Progenitor cell of endocrine pancreas (in vitro differentiated cells): ENCODE results near the gene CYP24A1. TPM values are rescaled to one million over a fixed set of nuclear protein-coding genes. Genes with fewer than 3 reads are reported as not detected.

Source experiments
- DNase-seq: peaks from one replicate; pipeline ENCODE4 v3.0.0; 2021; ENCODE audit warnings: low spot score; ENCODE audit not compliant: unreplicated experiment
- H3K27ac Mint-ChIP-seq: 2 replicates; pipeline ENCODE4 v1.8.0; 2021; ENCODE audit warnings: mild to moderate bottlenecking, moderate library complexity, mixed read lengths
- H3K27me3 Mint-ChIP-seq: 2 replicates; pipeline ENCODE4 v1.8.0; 2021; ENCODE audit warnings: mixed read lengths
- H3K36me3 Mint-ChIP-seq: 2 replicates; pipeline ENCODE4 v1.8.0; 2022; ENCODE audit warnings: mixed read lengths; ENCODE audit not compliant: insufficient read depth
- H3K4me1 Mint-ChIP-seq: 2 replicates; pipeline ENCODE4 v1.8.0; 2021; ENCODE audit warnings: low read depth, mixed read lengths
- H3K4me3 Mint-ChIP-seq: 2 replicates; pipeline ENCODE4 v1.8.0; 2021; ENCODE audit warnings: low read depth, mild to moderate bottlenecking, moderate library complexity, mixed read lengths
- H3K9me3 Mint-ChIP-seq: 2 replicates; pipeline ENCODE4 v1.8.0; 2021; ENCODE audit warnings: low read depth, mixed read lengths
- CTCF ChIP-seq: fragments of 200-600 bp; sonication (generic); IDR thresholded peaks from one replicate; pipeline ENCODE4 v1.5.0; 2021; ENCODE audit warnings: antibody characterized with exemption, mild to moderate bottlenecking; ENCODE audit not compliant: unreplicated experiment
- total RNA-seq: library from RNA; stranded (reverse); gene quantifications from 2 replicates; pipeline ENCODE4 v1.2.1, GENCODE V29; 2021

CYP24A1 gene
- total RNA-seq, 1 donor from 2014 or later: not detected

GRCh38 chr20:54161821-54162149, 12.0 kb downstream of the CYP24A1 start:
- no peaks in the 10 kb centered on the region for H3K4me1 Mint-ChIP-seq
- H3K4me3 Mint-ChIP-seq: no peak overlapping the region
- no peak overlapping the region for H3K27ac Mint-ChIP-seq
- no peak for TF ChIP-seq CTCF
- H3K36me3 Mint-ChIP-seq: no peaks in the 10 kb centered on the region
- H3K27me3 Mint-ChIP-seq: peaks cover 22% of the 10 kb centered on the region
- no peaks in the 10 kb centered on the region for H3K9me3 Mint-ChIP-seq
- no peak for DNase-seq

- Mint-ChIP-seq H3K36me3 (no peaks in the 10 kb centered on the region), H3K4me1 (no peaks in the 10 kb centered on the region), H3K4me3 (no peak overlapping the region), H3K9me3 (no peaks in the 10 kb centered on the region), H3K27ac (no peak overlapping the region), H3K27me3 (peaks cover 25% of the 10 kb centered on the region)
- no peak for TF ChIP-seq CTCF
- DNase-seq: no peak
Observed at GRCh38 chr20:54161008-54161820, 12.6 kb downstream of the CYP24A1 start.

GRCh38 chr20:54160065-54161007, 13.4 kb downstream of the CYP24A1 start:
- H3K4me3 Mint-ChIP-seq: no peak overlapping the region
- no peak for TF ChIP-seq CTCF
- DNase-seq: no peak
- no peaks in the 10 kb centered on the region for H3K36me3 Mint-ChIP-seq
- H3K27ac Mint-ChIP-seq: no peak overlapping the region
- H3K27me3 Mint-ChIP-seq: peaks cover 26% of the 10 kb centered on the region
- H3K9me3 Mint-ChIP-seq: no peaks in the 10 kb centered on the region
- H3K4me1 Mint-ChIP-seq: no peaks in the 10 kb centered on the region

GRCh38 chr20:54158856-54159418, 14.8 kb downstream of the CYP24A1 start:
- no peak for DNase-seq
- Mint-ChIP-seq H3K36me3 (no peaks in the 10 kb centered on the region), H3K27me3 (peaks cover 26% of the 10 kb centered on the region), H3K4me3 (no peak overlapping the region), H3K27ac (no peak overlapping the region), H3K9me3 (no peaks in the 10 kb centered on the region), H3K4me1 (no peaks in the 10 kb centered on the region)
- no peak for TF ChIP-seq CTCF

- Mint-ChIP-seq H3K27ac (no peak overlapping the region), H3K4me3 (no peak overlapping the region), H3K9me3 (no peaks in the 10 kb centered on the region), H3K4me1 (no peaks in the 10 kb centered on the region), H3K27me3 (peaks cover 26% of the 10 kb centered on the region), H3K36me3 (no peaks in the 10 kb centered on the region)
- no peak for DNase-seq
- no peak for TF ChIP-seq CTCF
Observed at GRCh38 chr20:54158226-54158625, 15.6 kb downstream of the CYP24A1 start.
